DOHH2 (cell line): ENCODE data around the gene ODC1.

Experiments used
- H3F3A ChIP-seq: fragments of 200-600 bp; sonication (generic), shearing (Covaris generic); 2 replicates; pipeline ENCODE4 v1.6.0; 2016; ENCODE audit warnings: antibody characterized with exemption, mild to moderate bottlenecking; ENCODE audit not compliant: control insufficient read depth, insufficient read depth
- H3K27ac ChIP-seq: fragments of 200-600 bp; sonication (generic); 2 replicates; pipeline ENCODE4 v1.5.1; 2014; ENCODE audit warnings: low read depth, mild to moderate bottlenecking, low read length, moderate library complexity
- H3K27me3 ChIP-seq: fragments of 200-600 bp; sonication (generic); 2 replicates; pipeline ENCODE4 v1.6.1; 2014; ENCODE audit warnings: mild to moderate bottlenecking, low read length, mixed read lengths; ENCODE audit not compliant: control insufficient read depth
- H3K36me3 ChIP-seq: fragments of 200-600 bp; sonication (generic); 2 replicates; pipeline ENCODE4 v1.6.1; 2014; ENCODE audit warnings: mild to moderate bottlenecking, low read length, moderate library complexity, mixed read lengths; ENCODE audit not compliant: control insufficient read depth
- H3K4me1 ChIP-seq: fragments of 200-600 bp; sonication (generic); 2 replicates; pipeline ENCODE4 v1.6.1; 2014; ENCODE audit warnings: mild to moderate bottlenecking, low read length, mixed read lengths; ENCODE audit not compliant: control insufficient read depth
- H3K4me2 ChIP-seq: fragments of 200-600 bp; sonication (generic); 2 replicates; pipeline ENCODE4 v1.6.0; 2014; ENCODE audit warnings: mild to moderate bottlenecking, low read length, moderate library complexity
- H3K4me3 ChIP-seq: fragments of 200-600 bp; sonication (generic); 2 replicates; pipeline ENCODE4 v1.5.1; 2014; ENCODE audit warnings: mild to moderate bottlenecking, low read length, mixed read lengths
- H3K79me2 ChIP-seq: fragments of 200-600 bp; sonication (generic); 2 replicates; pipeline ENCODE4 v1.6.1; 2014; ENCODE audit warnings: mild to moderate bottlenecking, low read length, mixed read lengths; ENCODE audit not compliant: control insufficient read depth
- H3K9me2 ChIP-seq: fragments of 200-600 bp; sonication (generic); replicated peaks from 2 replicates; pipeline ENCODE4 v1.6.1; 2014; ENCODE audit warnings: mild to moderate bottlenecking, low read length, mixed read lengths; ENCODE audit not compliant: control insufficient read depth
- H3K9me3 ChIP-seq: fragments of 200-600 bp; sonication (generic); 2 replicates; pipeline ENCODE4 v1.6.1; 2014; ENCODE audit warnings: antibody characterized with exemption, low read length, mixed read lengths; ENCODE audit not compliant: control insufficient read depth, insufficient read depth
- H4K20me1 ChIP-seq: fragments of 200-600 bp; sonication (generic); 2 replicates; pipeline ENCODE4 v1.6.0; 2014; ENCODE audit warnings: low read depth, mild to moderate bottlenecking, antibody characterized with exemption, low read length, moderate library complexity; ENCODE audit not compliant: control insufficient read depth, insufficient read depth
- EZH2phosphoT487 ChIP-seq: fragments of 200-600 bp; sonication (generic); IDR thresholded peaks from 2 replicates; pipeline ENCODE4 v1.6.1; 2017; ENCODE audit warnings: borderline replicate concordance, mild to moderate bottlenecking, antibody characterized with exemption, low read length, moderate library complexity, mixed read lengths
- TF ChIP-seq, protein P1 (sequence below): fragments of 200-600 bp; sonication (generic); IDR thresholded peaks from one replicate; pipeline ENCODE4 v1.5.1; 2014; ENCODE audit warnings: antibody characterized with exemption, mild to moderate bottlenecking, low read depth, low read length; ENCODE audit not compliant: poor library complexity, severe bottlenecking

ODC1 gene

DNA sequence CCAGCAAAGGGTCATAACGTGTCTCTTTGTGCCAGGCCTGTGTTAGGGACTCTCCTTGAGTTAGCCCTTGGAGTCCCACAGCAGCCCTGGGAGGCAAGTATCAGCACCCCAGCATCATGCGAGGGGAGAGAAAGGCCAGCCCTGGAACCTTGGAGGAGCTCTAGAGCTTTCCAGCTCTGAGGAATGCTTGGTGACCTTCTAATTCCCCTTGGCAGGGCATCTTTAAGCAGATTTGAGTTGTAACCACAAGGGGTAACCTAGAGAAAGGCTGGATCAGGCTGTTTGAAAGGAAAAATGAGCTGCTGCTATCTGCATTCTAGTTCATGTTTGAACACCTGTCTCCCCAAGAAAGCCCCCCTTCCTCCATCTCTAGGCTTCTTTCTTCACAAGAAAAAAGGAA, 23.8 kb upstream of the ODC1 start:
- Histone ChIP-seq H3K9me2 (no peaks in the 10 kb centered on the region), H3K79me2 (no peaks in the 10 kb centered on the region), H3K27ac (no peak overlapping the region), H3K4me3 (no peak overlapping the region), H3K27me3 (peaks cover 6% of the 10 kb centered on the region), H3F3A (no peaks in the 10 kb centered on the region), H4K20me1 (no peaks in the 10 kb centered on the region), H3K4me2 (no peak overlapping the region), H3K36me3 (no peaks in the 10 kb centered on the region), H3K4me1 (no peaks in the 10 kb centered on the region), H3K9me3 (no peaks in the 10 kb centered on the region)
- TF ChIP-seq, protein P1, sequence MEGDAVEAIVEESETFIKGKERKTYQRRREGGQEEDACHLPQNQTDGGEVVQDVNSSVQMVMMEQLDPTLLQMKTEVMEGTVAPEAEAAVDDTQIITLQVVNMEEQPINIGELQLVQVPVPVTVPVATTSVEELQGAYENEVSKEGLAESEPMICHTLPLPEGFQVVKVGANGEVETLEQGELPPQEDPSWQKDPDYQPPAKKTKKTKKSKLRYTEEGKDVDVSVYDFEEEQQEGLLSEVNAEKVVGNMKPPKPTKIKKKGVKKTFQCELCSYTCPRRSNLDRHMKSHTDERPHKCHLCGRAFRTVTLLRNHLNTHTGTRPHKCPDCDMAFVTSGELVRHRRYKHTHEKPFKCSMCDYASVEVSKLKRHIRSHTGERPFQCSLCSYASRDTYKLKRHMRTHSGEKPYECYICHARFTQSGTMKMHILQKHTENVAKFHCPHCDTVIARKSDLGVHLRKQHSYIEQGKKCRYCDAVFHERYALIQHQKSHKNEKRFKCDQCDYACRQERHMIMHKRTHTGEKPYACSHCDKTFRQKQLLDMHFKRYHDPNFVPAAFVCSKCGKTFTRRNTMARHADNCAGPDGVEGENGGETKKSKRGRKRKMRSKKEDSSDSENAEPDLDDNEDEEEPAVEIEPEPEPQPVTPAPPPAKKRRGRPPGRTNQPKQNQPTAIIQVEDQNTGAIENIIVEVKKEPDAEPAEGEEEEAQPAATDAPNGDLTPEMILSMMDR, result no peak
- no peak for TF ChIP-seq EZH2phosphoT487

DNA sequence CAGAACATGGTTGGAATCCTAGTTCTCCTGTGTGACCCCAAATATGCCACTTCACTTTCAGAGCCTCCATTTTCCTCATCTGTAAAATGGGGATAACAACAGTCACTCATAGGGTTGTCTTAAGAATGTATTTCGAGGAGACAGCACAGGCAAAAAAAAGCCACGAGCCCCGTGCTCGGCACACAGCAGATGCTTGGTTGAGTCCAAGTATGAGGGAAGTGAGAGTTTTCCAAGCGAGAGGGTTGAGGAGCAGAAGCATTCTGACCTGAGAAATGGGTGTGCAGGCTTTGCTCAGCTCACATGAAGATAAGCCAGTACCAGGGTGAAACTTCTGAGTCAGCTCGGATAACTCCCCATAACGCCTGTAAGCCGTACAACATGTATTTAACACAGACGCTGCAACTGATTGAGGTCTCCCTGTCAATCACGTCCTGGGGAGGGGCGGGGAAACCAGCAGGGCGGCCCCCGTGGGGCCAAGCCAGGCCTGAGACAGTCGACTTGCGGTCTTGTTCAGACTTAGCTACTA, 23.0 kb upstream of the ODC1 start:
- H3K4me2 ChIP-seq, result no peak overlapping the region
- no peak overlapping the region for H3K27ac ChIP-seq
- H3K4me3 ChIP-seq, result no peak overlapping the region
- no peaks in the 10 kb centered on the region for H3K36me3 ChIP-seq
- peaks cover 6% of the 10 kb centered on the region for H3K27me3 ChIP-seq
- H3K79me2 ChIP-seq, result no peaks in the 10 kb centered on the region
- no peaks in the 10 kb centered on the region for H3K4me1 ChIP-seq
- no peaks in the 10 kb centered on the region for H3K9me3 ChIP-seq
- H4K20me1 ChIP-seq, result no peaks in the 10 kb centered on the region
- TF ChIP-seq, protein P1, result no peak
- no peak for TF ChIP-seq EZH2phosphoT487
- no peaks in the 10 kb centered on the region for H3F3A ChIP-seq
- H3K9me2 ChIP-seq, result no peaks in the 10 kb centered on the region

DNA sequence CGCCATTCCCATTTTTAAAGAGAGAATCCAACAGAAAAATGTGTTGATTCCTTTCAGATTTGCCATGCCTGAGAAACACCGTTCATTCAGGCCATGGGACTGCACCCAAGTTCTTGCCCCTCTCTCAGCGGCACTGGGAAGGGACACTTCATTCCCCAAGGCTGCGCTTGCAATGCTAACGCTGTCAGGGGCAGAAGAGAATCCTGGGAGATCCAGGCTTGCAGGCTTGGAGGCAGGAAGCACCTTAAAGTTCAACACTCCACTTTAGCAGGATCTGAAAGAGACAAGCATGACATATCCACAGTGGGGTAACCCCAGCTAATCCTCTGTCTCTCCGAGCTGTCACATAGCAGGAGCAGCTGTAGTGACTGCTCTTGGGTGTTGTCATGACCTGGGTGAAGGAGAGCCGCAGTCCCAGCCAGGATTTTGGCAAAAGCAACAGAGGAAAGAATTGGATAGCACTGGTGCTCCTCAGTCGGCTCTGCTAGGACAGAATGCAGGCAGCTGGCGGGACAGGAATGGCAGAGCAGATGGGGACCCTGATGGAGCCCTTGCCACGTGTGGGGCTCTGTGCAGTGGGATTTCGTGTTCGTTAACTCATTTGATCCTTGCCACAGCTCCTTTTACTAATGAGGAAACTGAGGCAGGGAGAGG, 22.0 kb upstream of the ODC1 start:
- Histone ChIP-seq H3F3A (no peaks in the 10 kb centered on the region), H3K27ac (no peak overlapping the region), H3K9me3 (no peaks in the 10 kb centered on the region), H3K4me2 (no peak overlapping the region), H4K20me1 (no peaks in the 10 kb centered on the region), H3K4me1 (no peaks in the 10 kb centered on the region), H3K9me2 (no peaks in the 10 kb centered on the region), H3K36me3 (no peaks in the 10 kb centered on the region), H3K79me2 (no peaks in the 10 kb centered on the region), H3K27me3 (peaks cover 6% of the 10 kb centered on the region), H3K4me3 (no peak overlapping the region)
- TF ChIP-seq, protein P1, result no peak
- no peak for TF ChIP-seq EZH2phosphoT487
